GM12878 (cell line): ENCODE results near the gene ROR2. TPM values are rescaled to one million over a fixed set of nuclear protein-coding genes. Genes with fewer than 3 reads are reported as not detected.

ENCODE experiments used
- ATAC-seq: fragments of 200-7000 bp; cut with Tn5 transposase; 3 replicates; pipeline ENCODE4 v1.9.1; 2020; ENCODE audit warnings: mild to moderate bottlenecking, moderate library complexity
- BruUV-seq: library from RNA; stranded (reverse); fragments of 400-500 nt; replicated peaks from 2 replicates; lab custom pipeline; 2021; lab: Mats Ljungman, UMichigan
- CTCF ChIA-PET: fragments of 300-600 bp; sonication (Branson Sonifier 250); formaldehyde crosslinking; extraction: SDS; loops from one replicate; lab custom pipeline; 2021; ENCODE audit warnings: inconsistent platforms; lab: Yijun Ruan, JAX
- POLR2A ChIA-PET: fragments of 350-600 bp; formaldehyde crosslinking; extraction: SDS; loops from one replicate; lab custom pipeline; 2021; ENCODE audit warnings: inconsistent platforms; lab: Charles Lee
- RAD21 ChIA-PET: fragments of 300-600 bp; sonication (Branson Sonifier 250); formaldehyde crosslinking; loops from one replicate; lab custom pipeline; 2023; ENCODE audit warnings: antibody characterized with exemption; ENCODE audit not compliant: unreplicated experiment; lab: Charles Lee
- SMC1A ChIA-PET: fragments of 300-600 bp; sonication (Branson Sonifier 250); formaldehyde crosslinking; loops from one replicate; lab custom pipeline; 2023; ENCODE audit not compliant: unreplicated experiment, uncharacterized antibody; lab: Charles Lee
- DNase-seq: peaks from one replicate; pipeline ENCODE4 v3.0.0-alpha.2; 2011; ENCODE audit warnings: low read depth, low spot score
- FAIRE-seq: peaks from 3 replicates; lab custom pipeline; 2011; peaks lifted over from hg19 to GRCh38; lab: Jason Lieb, UNC
- H2AFZ ChIP-seq: 2 replicates; pipeline ENCODE4 v1.6.0; 2011; ENCODE audit warnings: low read depth, low read length, control low read depth; ENCODE audit not compliant: control insufficient read depth
- H3K27ac ChIP-seq: 2 replicates; pipeline ENCODE4 v1.5.1; 2011; ENCODE audit warnings: control low read depth; ENCODE audit not compliant: control insufficient read depth, insufficient read depth
- H3K27me3 ChIP-seq, 2 experiments: replicated peaks in 1 of 2; 2 replicates each; pipeline versions ENCODE4 v1.6.0 to v1.6.1; 2011; ENCODE audit warnings: low read length in 1 of 2; ENCODE audit not compliant: control insufficient read depth in 2 of 2, insufficient read depth in 2 of 2
- H3K36me3 ChIP-seq, 2 experiments: 2 replicates each; pipeline ENCODE4 v1.5.1; 2011; ENCODE audit warnings: low read length in 1 of 2; ENCODE audit not compliant: control insufficient read depth in 2 of 2, insufficient read depth in 2 of 2
- H3K4me1 ChIP-seq: 2 replicates; pipeline ENCODE4 v1.6.1; 2011; ENCODE audit warnings: mild to moderate bottlenecking, low read length, moderate library complexity, mixed read lengths; ENCODE audit not compliant: control insufficient read depth, insufficient read depth
- H3K4me2 ChIP-seq: 2 replicates; pipeline ENCODE4 v1.6.0; 2011; ENCODE audit warnings: control low read depth; ENCODE audit not compliant: control insufficient read depth, insufficient read depth
- H3K4me3 ChIP-seq: fragments of 200-600 bp; sonication (generic); 2 replicates; pipeline ENCODE4 v1.5.1; 2016
- H3K79me2 ChIP-seq: 2 replicates; pipeline ENCODE4 v1.6.0; 2011; ENCODE audit warnings: low read length; ENCODE audit not compliant: control insufficient read depth, insufficient read depth
- H3K9ac ChIP-seq: 2 replicates; pipeline ENCODE4 v1.8.0; 2011; ENCODE audit warnings: low read length, control low read depth, mixed read lengths; ENCODE audit not compliant: control insufficient read depth, insufficient read depth
- H3K9me3 ChIP-seq: replicated peaks from 3 replicates; pipeline ENCODE4 v1.5.1; 2011; ENCODE audit warnings: mild to moderate bottlenecking, low read length; ENCODE audit not compliant: control insufficient read depth, insufficient read depth
- H4K20me1 ChIP-seq: 2 replicates; pipeline ENCODE4 v1.6.0; 2011; ENCODE audit not compliant: control insufficient read depth, insufficient read depth
- CREM ChIP-seq: IDR thresholded peaks from 2 replicates; pipeline ENCODE4 v1.6.1; 2014; ENCODE audit warnings: antibody characterized with exemption, low read depth
- E4F1 ChIP-seq: fragments of 450-650 bp; IDR thresholded peaks from 2 replicates; pipeline ENCODE4 v1.6.1; 2018; ENCODE audit warnings: borderline replicate concordance, mild to moderate bottlenecking; ENCODE audit not compliant: partially characterized antibody
- PML ChIP-seq: IDR thresholded peaks from 2 replicates; pipeline ENCODE4 v1.6.1; 2012; ENCODE audit warnings: low read length, inconsistent platforms
- RELA ChIP-seq: fragments of 450-650 bp; IDR thresholded peaks from 2 replicates; pipeline ENCODE4 v1.8.0; 2014; ENCODE audit warnings: borderline replicate concordance; ENCODE audit not compliant: partially characterized antibody
- SP1 ChIP-seq: IDR thresholded peaks from one replicate; pipeline ENCODE4 v1.6.1; 2011; ENCODE audit warnings: low read depth, low read length
- ZSCAN29 ChIP-seq: fragments of 450-650 bp; IDR thresholded peaks from 2 replicates; pipeline ENCODE4 v1.6.1; 2017; ENCODE audit warnings: mild to moderate bottlenecking, moderate library complexity
- WGBS: methylation state at CpG from one replicate; pipeline ENCODE4 v1.1.6; 2016; ENCODE audit warnings: low lambda C conversion rate; ENCODE audit not compliant: insufficient replicate concordance, insufficient coverage; ENCODE audit errors: missing lambda C conversion rate; 5-methylcytosine and 5-hydroxymethylcytosine counted together
- in situ Hi-C: fragments of 300-500 bp; cut with MboI; formaldehyde crosslinking; loops from 9 replicates; pipeline ENCODE4 v1.14.3; 2018; ENCODE audit warnings: mixed read lengths
- intact Hi-C: fragments of 100-400 bp; cut with micrococcal nuclease; formaldehyde crosslinking; loops from one replicate; pipeline ENCODE4 v1.14.2; 2022; ENCODE audit not compliant: unreplicated experiment
- polyA plus RNA-seq, 11 experiments: library from polyadenylated mRNA; depleted of rRNA in 4 of 11; unstranded in 6 of 11; stranded (reverse) in 5 of 11; fragments of >200 nt; fragmentation: Nextera tagmentation in 4 of 11; fragmentation: Illumina TruSeq in 1 of 11; extraction: Ambion mirVana in 4 of 11; extraction: Trizol in 1 of 11; gene quantifications; 1 replicate in 1 of 11; 2 replicates in 10 of 11; pipeline versions ENCODE4 v1.2.1 to v1.2.3, GENCODE V29; 2011 to 2016; ENCODE audit warnings: inconsistent platforms in 2 of 11, missing spikeins in 2 of 11, low read depth in 1 of 11
- total RNA-seq, 4 experiments: library from RNA; depleted of rRNA in 3 of 4; stranded (reverse); fragments of >200 nt in 3 of 4; fragmentation: Illumina TruSeq in 1 of 4; extraction: Trizol in 1 of 4; gene quantifications; 2 replicates each; pipeline versions ENCODE4 v1.2.1 to v1.2.3, GENCODE V29; 2013 to 2021
- TF ChIP-seq, protein P1 (sequence below), 3 experiments: IDR thresholded peaks in 2 of 3; conservative IDR thresholded peaks in 1 of 3; 2 replicates each; pipeline ENCODE4 v1.5.1; 2011; ENCODE audit warnings: low read depth in 3 of 3, low read length in 3 of 3, mild to moderate bottlenecking in 3 of 3, control low read depth in 2 of 3, moderate library complexity in 2 of 3, inconsistent platforms in 1 of 3, mixed read lengths in 1 of 3; ENCODE audit not compliant: control insufficient read depth in 2 of 3, insufficient read depth in 1 of 3; ENCODE audit errors: extremely low read depth in 1 of 3
- TF ChIP-seq, protein P2 (sequence below): fragments of 450-650 bp; IDR thresholded peaks from 2 replicates; pipeline ENCODE4 v1.6.1; 2017; ENCODE audit warnings: antibody characterized with exemption, mild to moderate bottlenecking, moderate library complexity

The ROR2 gene
- total and polyA plus RNA-seq, 10 of the 15 experiments (the other 5 are each of a cell fraction or from before 2014, with no cell fraction given) = 0.03 to 0.05 TPM; not detected in 8

- Histone ChIP-seq H2AFZ (no peak overlapping the region), H3K9ac (no peak overlapping the region), H3K36me3 (no peaks in the 10 kb centered on the region), H3K27ac (no peak overlapping the region), H3K27me3 (no peaks in the 10 kb centered on the region), H3K4me3 (no peak overlapping the region), H3K4me2 (no peak overlapping the region), H3K9me3 (no peaks in the 10 kb centered on the region), H3K4me1 (no peaks in the 10 kb centered on the region), H3K79me2 (no peaks in the 10 kb centered on the region), H4K20me1 (no peaks in the 10 kb centered on the region)
- POLR2A ChIA-PET = no interaction called here
- FAIRE-seq = no peak
- WGBS = 5% methylated on average over 4 of the region's 6 CpGs
- in situ Hi-C loops (no loop called here), intact Hi-C loops (no loop called here)
- BruUV-seq = no TSS peak
- RAD21 ChIA-PET = no interaction called here
- SMC1A ChIA-PET = no interaction called here
- no peak for DNase-seq
- no peak for ATAC-seq
- TF ChIP-seq, protein P1, sequence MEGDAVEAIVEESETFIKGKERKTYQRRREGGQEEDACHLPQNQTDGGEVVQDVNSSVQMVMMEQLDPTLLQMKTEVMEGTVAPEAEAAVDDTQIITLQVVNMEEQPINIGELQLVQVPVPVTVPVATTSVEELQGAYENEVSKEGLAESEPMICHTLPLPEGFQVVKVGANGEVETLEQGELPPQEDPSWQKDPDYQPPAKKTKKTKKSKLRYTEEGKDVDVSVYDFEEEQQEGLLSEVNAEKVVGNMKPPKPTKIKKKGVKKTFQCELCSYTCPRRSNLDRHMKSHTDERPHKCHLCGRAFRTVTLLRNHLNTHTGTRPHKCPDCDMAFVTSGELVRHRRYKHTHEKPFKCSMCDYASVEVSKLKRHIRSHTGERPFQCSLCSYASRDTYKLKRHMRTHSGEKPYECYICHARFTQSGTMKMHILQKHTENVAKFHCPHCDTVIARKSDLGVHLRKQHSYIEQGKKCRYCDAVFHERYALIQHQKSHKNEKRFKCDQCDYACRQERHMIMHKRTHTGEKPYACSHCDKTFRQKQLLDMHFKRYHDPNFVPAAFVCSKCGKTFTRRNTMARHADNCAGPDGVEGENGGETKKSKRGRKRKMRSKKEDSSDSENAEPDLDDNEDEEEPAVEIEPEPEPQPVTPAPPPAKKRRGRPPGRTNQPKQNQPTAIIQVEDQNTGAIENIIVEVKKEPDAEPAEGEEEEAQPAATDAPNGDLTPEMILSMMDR (IDR thresholded peaks at IDR 0.05 in 2 of 3, conservative IDR thresholded peaks at IDR 0.05 in 1 of 3; ENCODE audit: control insufficient read depth in 2 of 3, extremely low read depth in 1 of 3, insufficient read depth in 1 of 3, low read depth in 3 of 3, low read length in 3 of 3) = no peak
- TF ChIP-seq ZSCAN29 = no peak
- TF ChIP-seq PML = no peak
- TF ChIP-seq E4F1 = no peak
- TF ChIP-seq, protein P2, sequence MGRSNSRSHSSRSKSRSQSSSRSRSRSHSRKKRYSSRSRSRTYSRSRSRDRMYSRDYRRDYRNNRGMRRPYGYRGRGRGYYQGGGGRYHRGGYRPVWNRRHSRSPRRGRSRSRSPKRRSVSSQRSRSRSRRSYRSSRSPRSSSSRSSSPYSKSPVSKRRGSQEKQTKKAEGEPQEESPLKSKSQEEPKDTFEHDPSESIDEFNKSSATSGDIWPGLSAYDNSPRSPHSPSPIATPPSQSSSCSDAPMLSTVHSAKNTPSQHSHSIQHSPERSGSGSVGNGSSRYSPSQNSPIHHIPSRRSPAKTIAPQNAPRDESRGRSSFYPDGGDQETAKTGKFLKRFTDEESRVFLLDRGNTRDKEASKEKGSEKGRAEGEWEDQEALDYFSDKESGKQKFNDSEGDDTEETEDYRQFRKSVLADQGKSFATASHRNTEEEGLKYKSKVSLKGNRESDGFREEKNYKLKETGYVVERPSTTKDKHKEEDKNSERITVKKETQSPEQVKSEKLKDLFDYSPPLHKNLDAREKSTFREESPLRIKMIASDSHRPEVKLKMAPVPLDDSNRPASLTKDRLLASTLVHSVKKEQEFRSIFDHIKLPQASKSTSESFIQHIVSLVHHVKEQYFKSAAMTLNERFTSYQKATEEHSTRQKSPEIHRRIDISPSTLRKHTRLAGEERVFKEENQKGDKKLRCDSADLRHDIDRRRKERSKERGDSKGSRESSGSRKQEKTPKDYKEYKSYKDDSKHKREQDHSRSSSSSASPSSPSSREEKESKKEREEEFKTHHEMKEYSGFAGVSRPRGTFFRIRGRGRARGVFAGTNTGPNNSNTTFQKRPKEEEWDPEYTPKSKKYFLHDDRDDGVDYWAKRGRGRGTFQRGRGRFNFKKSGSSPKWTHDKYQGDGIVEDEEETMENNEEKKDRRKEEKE = no peak
- no peak for TF ChIP-seq RELA
- no peak for TF ChIP-seq SP1
- TF ChIP-seq CREM = no peak
- CTCF ChIA-PET = interaction anchor here (0.6 kb wide), 1 partner anchor 28 kb away, joined by 3 read pairs; no protein-coding TSS in a partner anchor
These were observed 25.9 kb downstream of the ROR2 start for GRCh38 chr9:91924090-91924489.
